ENCODE results near the gene STAT5B. TPM values are rescaled to one million over a fixed set of nuclear protein-coding genes. Genes with fewer than 3 reads are reported as not detected.

Gene STAT5B
- total RNA-seq, 4 donors from 2014 or later = 52.7 to 105 (median 57.6) TPM

DNA sequence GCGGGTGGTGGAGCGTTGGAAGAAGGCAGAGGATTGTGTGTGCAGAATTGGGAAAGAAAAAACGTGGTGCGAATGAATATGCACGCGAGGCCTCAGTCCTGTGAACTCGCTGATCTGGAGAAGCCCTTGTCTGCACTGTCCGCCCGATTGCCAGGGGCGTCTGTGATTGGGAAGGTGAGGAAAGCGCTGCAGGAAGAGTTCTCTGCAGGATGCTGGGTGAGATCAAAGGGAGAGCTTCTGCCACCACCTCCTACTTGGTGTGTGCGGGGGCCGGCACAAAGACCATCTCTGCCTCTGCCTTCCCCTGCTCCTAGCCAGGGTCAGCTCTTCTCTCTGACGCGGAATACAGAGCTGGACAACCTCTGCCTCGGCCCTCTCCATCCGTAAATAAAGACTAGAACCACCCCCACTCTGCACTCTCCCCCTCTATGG, 120.6 kb downstream of the STAT5B start:
- Histone ChIP-seq H3K27ac (no peak overlapping the region), H3K36me3 (peaks cover 8% of the 10 kb centered on the region), H3K4me1 (peaks cover 34% of the 10 kb centered on the region), H3K4me3 (peak overlapping the region; percentile 61), H3K9me3 (no peaks in the 10 kb centered on the region), H3K27me3 (no peaks in the 10 kb centered on the region)
- DNase-seq (ENCODE audit: low spot score in 2 of 2) = no peak
- TF ChIP-seq EP300 (IDR thresholded peaks at IDR 0.05) (no peak), POLR2AphosphoS5 (IDR thresholded peaks at IDR 0.05) (no peak), POLR2A (IDR thresholded peaks at IDR 0.05) (no peak)
- TF ChIP-seq, protein P1, sequence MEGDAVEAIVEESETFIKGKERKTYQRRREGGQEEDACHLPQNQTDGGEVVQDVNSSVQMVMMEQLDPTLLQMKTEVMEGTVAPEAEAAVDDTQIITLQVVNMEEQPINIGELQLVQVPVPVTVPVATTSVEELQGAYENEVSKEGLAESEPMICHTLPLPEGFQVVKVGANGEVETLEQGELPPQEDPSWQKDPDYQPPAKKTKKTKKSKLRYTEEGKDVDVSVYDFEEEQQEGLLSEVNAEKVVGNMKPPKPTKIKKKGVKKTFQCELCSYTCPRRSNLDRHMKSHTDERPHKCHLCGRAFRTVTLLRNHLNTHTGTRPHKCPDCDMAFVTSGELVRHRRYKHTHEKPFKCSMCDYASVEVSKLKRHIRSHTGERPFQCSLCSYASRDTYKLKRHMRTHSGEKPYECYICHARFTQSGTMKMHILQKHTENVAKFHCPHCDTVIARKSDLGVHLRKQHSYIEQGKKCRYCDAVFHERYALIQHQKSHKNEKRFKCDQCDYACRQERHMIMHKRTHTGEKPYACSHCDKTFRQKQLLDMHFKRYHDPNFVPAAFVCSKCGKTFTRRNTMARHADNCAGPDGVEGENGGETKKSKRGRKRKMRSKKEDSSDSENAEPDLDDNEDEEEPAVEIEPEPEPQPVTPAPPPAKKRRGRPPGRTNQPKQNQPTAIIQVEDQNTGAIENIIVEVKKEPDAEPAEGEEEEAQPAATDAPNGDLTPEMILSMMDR (IDR thresholded peaks at IDR 0.05) = no peak
- 34% methylated on average over 15 of the region's 17 CpGs for WGBS

DNA sequence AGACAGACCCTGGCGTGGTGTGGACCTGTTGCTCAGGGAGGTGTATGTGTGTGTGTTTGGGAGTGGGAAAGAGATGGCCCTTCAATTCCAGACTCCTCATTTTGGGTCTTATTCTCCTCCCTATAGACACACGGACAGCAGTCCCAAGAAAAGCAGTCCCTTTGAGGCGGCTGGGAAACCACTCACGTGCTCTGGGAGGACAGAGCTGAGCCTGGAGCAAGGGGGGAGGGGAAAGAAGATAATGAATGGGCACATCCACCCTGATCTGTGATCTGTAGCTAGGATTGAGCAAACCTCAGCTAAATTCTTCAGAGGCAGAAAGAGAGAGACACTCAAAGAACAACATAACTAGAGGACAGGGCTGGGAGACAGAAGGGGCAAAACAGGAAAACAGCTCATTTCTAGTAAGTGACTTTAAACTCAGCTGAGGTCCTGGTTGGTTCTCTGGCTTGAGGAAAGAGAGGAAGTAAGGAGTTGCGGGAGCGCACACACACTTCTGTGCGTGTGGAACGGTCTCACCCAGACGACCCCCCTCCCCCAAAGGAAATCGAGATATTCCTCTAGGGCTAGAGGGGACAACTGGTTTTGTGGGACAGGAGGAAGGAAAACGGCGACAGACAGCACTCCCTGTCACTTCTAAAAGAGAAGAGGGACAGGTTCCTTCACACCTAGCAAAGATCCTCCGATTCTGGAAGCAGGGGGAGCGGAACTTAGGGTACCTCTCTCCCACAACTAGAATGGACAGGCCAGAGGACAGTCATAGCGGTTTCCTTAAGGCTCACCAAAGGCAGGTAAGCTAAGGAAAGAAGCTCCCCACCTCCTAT, 122.1 kb downstream of the STAT5B start:
- TF ChIP-seq, protein P1 (IDR thresholded peaks at IDR 0.05) = no peak
- no peak for TF ChIP-seq POLR2AphosphoS5 (IDR thresholded peaks at IDR 0.05)
- TF ChIP-seq EP300 (IDR thresholded peaks at IDR 0.05) = no peak
- TF ChIP-seq POLR2A (IDR thresholded peaks at IDR 0.05) = no peak
- peaks cover 34% of the 10 kb centered on the region for H3K4me1 ChIP-seq
- peak overlapping the region; percentile 73 for H3K27ac ChIP-seq
- DNase-seq (ENCODE audit: low spot score in 2 of 2) = no peak
- no peaks in the 10 kb centered on the region for H3K27me3 ChIP-seq
- H3K4me3 ChIP-seq = peak overlapping the region; percentile 61
- peaks cover 8% of the 10 kb centered on the region for H3K36me3 ChIP-seq
- WGBS = 3% methylated on average over 15 of the region's 15 CpGs
- H3K9me3 ChIP-seq = no peaks in the 10 kb centered on the region

Other genes starting within 250 kb of the STAT5B start
- gene C17orf113, start 225.8 kb downstream of the STAT5B start, total RNA-seq = 1 to 10 TPM in 2 of 4 donors, under 1 TPM in 2; 0.60 to 2.3 (median 1.4) TPM
- gene ZNF385C, start 177.9 kb downstream of the STAT5B start, total RNA-seq = 1 to 10 TPM in 1 of 4 donors, under 1 TPM in 3; 0.47 to 1.9 (median 0.68) TPM
- 10 to 100 TPM in 3 of 4 donors, 1 to 10 TPM in 1; 8.2 to 14.2 (median 11.9) TPM for gene DHX58, start 163.7 kb downstream of the STAT5B start, total RNA-seq
- 100 to 1,000 TPM in 1 of 4 donors, 10 to 100 TPM in 3; 36.3 to 107 (median 57.1) TPM for gene KAT2A, start 155.0 kb downstream of the STAT5B start, total RNA-seq
- under 1 TPM in 2 of 4 donors, not detected in 2; 0.31 to 0.48 TPM for gene HSPB9, start 153.6 kb downstream of the STAT5B start, total RNA-seq
- 100 to 1,000 TPM in 1 of 4 donors, 10 to 100 TPM in 3; 94.4 to 105 (median 96.8) TPM for gene RAB5C, start 121.4 kb downstream of the STAT5B start, total RNA-seq
- gene KCNH4, start 95.2 kb downstream of the STAT5B start, total RNA-seq = not detected
- not detected for gene HCRT, start 90.9 kb downstream of the STAT5B start, total RNA-seq
- gene GHDC, start 81.9 kb downstream of the STAT5B start, total RNA-seq = 10 to 100 TPM; 14.6 to 22.8 (median 18.7) TPM
- gene STAT5A, start 12.1 kb upstream of the STAT5B start, total RNA-seq = 10 to 100 TPM; 32.1 to 56.0 (median 45.6) TPM
- 100 to 1,000 TPM; 144 to 174 (median 152) TPM for gene STAT3, start 112.1 kb upstream of the STAT5B start, total RNA-seq
- gene CAVIN1, start 146.9 kb upstream of the STAT5B start, total RNA-seq = 100 to 1,000 TPM; 153 to 224 (median 182) TPM
- gene ATP6V0A1, start 182.5 kb upstream of the STAT5B start, total RNA-seq = 100 to 1,000 TPM; 102 to 194 (median 142) TPM

Data from suprapubic skin (tissue), 4 donors.